Measurements from ENCODE around the gene GJB6. TPM values are rescaled to one million over a fixed set of nuclear protein-coding genes. Genes with fewer than 3 reads are reported as not detected.

The GJB6 gene
- total and polyA plus RNA-seq, 2 donors (not counting 1 experiment from before 2014, with no cell fraction given), result not detected

- no peak for TF ChIP-seq EZH2 (IDR thresholded peaks at IDR 0.05; ENCODE audit: borderline replicate concordance, insufficient read depth, low read depth, low read length, poor library complexity, severe bottlenecking)
- TF ChIP-seq, protein P1, sequence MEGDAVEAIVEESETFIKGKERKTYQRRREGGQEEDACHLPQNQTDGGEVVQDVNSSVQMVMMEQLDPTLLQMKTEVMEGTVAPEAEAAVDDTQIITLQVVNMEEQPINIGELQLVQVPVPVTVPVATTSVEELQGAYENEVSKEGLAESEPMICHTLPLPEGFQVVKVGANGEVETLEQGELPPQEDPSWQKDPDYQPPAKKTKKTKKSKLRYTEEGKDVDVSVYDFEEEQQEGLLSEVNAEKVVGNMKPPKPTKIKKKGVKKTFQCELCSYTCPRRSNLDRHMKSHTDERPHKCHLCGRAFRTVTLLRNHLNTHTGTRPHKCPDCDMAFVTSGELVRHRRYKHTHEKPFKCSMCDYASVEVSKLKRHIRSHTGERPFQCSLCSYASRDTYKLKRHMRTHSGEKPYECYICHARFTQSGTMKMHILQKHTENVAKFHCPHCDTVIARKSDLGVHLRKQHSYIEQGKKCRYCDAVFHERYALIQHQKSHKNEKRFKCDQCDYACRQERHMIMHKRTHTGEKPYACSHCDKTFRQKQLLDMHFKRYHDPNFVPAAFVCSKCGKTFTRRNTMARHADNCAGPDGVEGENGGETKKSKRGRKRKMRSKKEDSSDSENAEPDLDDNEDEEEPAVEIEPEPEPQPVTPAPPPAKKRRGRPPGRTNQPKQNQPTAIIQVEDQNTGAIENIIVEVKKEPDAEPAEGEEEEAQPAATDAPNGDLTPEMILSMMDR (IDR thresholded peaks at IDR 0.05), result no peak
- 70% methylated on average over 11 of the region's 16 CpGs for WGBS (ENCODE audit: insufficient coverage)
- Histone ChIP-seq H4K20me1 (ENCODE audit: control insufficient read depth, insufficient read depth, low read length, poor library complexity, severe bottlenecking) (no peaks in the 10 kb centered on the region), H3K9ac (ENCODE audit: low read length) (no peak overlapping the region), H3K4me3 (ENCODE audit: control extremely low read depth in 1 of 5, extremely low read depth in 1 of 5, insufficient read depth in 1 of 5, low read depth in 2 of 5, low read length in 4 of 5) (no peak overlapping the region), H3K36me3 (replicated peaks in 1 of 2; ENCODE audit: control extremely low read depth in 1 of 2, control insufficient read depth in 1 of 2, extremely low read depth in 1 of 2, insufficient read depth in 2 of 2, low read length in 1 of 2) (no peaks in the 10 kb centered on the region), H3K4me2 (replicated peaks; ENCODE audit: low read depth, low read length, poor library complexity, severe bottlenecking) (no peak overlapping the region), H3K9me3 (ENCODE audit: control extremely low read depth in 1 of 3, control insufficient read depth in 2 of 3, insufficient read depth in 1 of 3, low read length in 2 of 3) (peaks cover 0 to 3% (median 0%) of the 10 kb centered on the region in 3 donors), H3K27ac (ENCODE audit: low read length in 2 of 2) (no peak overlapping the region), H3K4me1 (ENCODE audit: control insufficient read depth in 2 of 2, insufficient read depth in 2 of 2, low read length in 2 of 2) (no peaks in the 10 kb centered on the region), H2AFZ (ENCODE audit: insufficient read depth, low read depth, low read length, poor library complexity, severe bottlenecking) (no peak overlapping the region), H3K27me3 (replicated peaks in 1 of 4; ENCODE audit: control extremely low read depth in 1 of 4, control insufficient read depth in 3 of 4, insufficient read depth in 4 of 4, low read length in 3 of 4) (peaks cover 0 to 11% (median 8%) of the 10 kb centered on the region in 4 experiments), H3K79me2 (ENCODE audit: control insufficient read depth, insufficient read depth, low read length) (no peaks in the 10 kb centered on the region)
- peaks cover 37% of the 10 kb centered on the region for H3K27me3 Mint-ChIP-seq
- H3K4me1 Mint-ChIP-seq, result no peaks in the 10 kb centered on the region
- CTCF ChIA-PET, result interaction anchor here (0.6 kb wide), 1 partner anchor 9 kb away, joined by 3 read pairs; no protein-coding TSS in a partner anchor
- DNase-seq (no peak), ATAC-seq (ENCODE audit: low read depth) (no peak)
- POLR2A ChIA-PET, result no interaction called here
- no peak overlapping the region for H3K27ac Mint-ChIP-seq
- intact Hi-C loops (cut with micrococcal nuclease), result no loop called here
- H3K4me3 Mint-ChIP-seq, result no peak overlapping the region
- H3K9me3 Mint-ChIP-seq (ENCODE audit: insufficient read depth), result peaks cover under 1% of the 10 kb centered on the region
Measured at GRCh38 chr13:20206698-20207235, 25.4 kb downstream of the GJB6 start.

DNA sequence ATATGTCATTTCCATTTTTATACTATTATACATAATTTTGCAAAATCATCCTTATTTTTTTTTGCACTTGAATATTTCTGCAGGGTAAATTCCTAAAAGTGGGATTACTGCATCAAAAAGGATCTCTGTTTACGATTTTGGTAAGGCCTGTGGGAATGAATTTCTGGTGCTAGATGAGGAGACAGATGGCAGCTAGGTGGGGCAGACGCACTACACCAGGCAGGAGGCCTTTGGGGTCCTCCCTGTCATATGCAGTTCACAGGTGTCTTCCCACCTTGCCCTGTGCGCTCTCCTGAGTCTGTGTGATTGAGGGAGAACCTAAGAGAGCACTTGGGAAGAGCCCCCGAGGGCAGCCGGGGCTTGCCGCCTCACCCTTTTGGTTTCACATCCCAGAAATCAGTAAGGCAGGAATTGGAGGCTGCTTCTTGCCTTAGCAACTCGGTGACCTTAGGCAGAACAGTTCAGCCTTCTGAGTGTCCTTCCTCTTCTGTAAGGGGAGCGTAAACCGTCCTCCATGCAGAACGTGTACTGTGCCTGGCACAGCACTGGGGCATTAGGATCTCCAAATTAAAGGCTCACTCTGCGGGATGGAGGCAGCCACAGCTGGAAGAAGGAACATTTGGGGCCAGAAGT lies 25.9 kb downstream of the GJB6 start:
- POLR2A ChIA-PET, result no interaction called here
- DNase-seq, result no peak
- H3K27ac Mint-ChIP-seq, result no peak overlapping the region
- intact Hi-C loops (cut with micrococcal nuclease), result no loop called here
- ATAC-seq (ENCODE audit: low read depth), result no peak
- H3K4me3 ChIP-seq (ENCODE audit: control extremely low read depth in 1 of 5, extremely low read depth in 1 of 5, insufficient read depth in 1 of 5, low read depth in 2 of 5, low read length in 4 of 5), result no peak overlapping the region
- H3K4me2 ChIP-seq (replicated peaks; ENCODE audit: low read depth, low read length, poor library complexity, severe bottlenecking), result no peak overlapping the region
- TF ChIP-seq, protein P1 (IDR thresholded peaks at IDR 0.05), result no peak
- no peak for TF ChIP-seq EZH2 (IDR thresholded peaks at IDR 0.05; ENCODE audit: borderline replicate concordance, insufficient read depth, low read depth, low read length, poor library complexity, severe bottlenecking)
- no peaks in the 10 kb centered on the region for H3K36me3 ChIP-seq (replicated peaks in 1 of 2; ENCODE audit: control extremely low read depth in 1 of 2, control insufficient read depth in 1 of 2, extremely low read depth in 1 of 2, insufficient read depth in 2 of 2, low read length in 1 of 2)
- peaks cover 0 to 6% (median 0%) of the 10 kb centered on the region in 3 donors for H3K9me3 ChIP-seq (ENCODE audit: control extremely low read depth in 1 of 3, control insufficient read depth in 2 of 3, insufficient read depth in 1 of 3, low read length in 2 of 3)
- no peaks in the 10 kb centered on the region for H3K4me1 Mint-ChIP-seq
- H2AFZ ChIP-seq (ENCODE audit: insufficient read depth, low read depth, low read length, poor library complexity, severe bottlenecking), result no peak overlapping the region
- no peak overlapping the region for H3K9ac ChIP-seq (ENCODE audit: low read length)
- no peak overlapping the region for H3K4me3 Mint-ChIP-seq
- CTCF ChIA-PET, result interaction anchor here (1.3 kb wide), 1 partner anchor 11 kb away, joined by 4 read pairs; no protein-coding TSS in a partner anchor
- peaks cover 0 to 14% (median 8%) of the 10 kb centered on the region in 4 experiments for H3K27me3 ChIP-seq (replicated peaks in 1 of 4; ENCODE audit: control extremely low read depth in 1 of 4, control insufficient read depth in 3 of 4, insufficient read depth in 4 of 4, low read length in 3 of 4)
- peaks cover 40% of the 10 kb centered on the region for H3K27me3 Mint-ChIP-seq
- no peak overlapping the region for H3K27ac ChIP-seq (ENCODE audit: low read length in 2 of 2)
- H3K4me1 ChIP-seq (ENCODE audit: control insufficient read depth in 2 of 2, insufficient read depth in 2 of 2, low read length in 2 of 2), result no peaks in the 10 kb centered on the region
- peaks cover 3% of the 10 kb centered on the region for H3K9me3 Mint-ChIP-seq (ENCODE audit: insufficient read depth)
- H4K20me1 ChIP-seq (ENCODE audit: control insufficient read depth, insufficient read depth, low read length, poor library complexity, severe bottlenecking), result no peaks in the 10 kb centered on the region
- H3K79me2 ChIP-seq (ENCODE audit: control insufficient read depth, insufficient read depth, low read length), result no peaks in the 10 kb centered on the region
- WGBS (ENCODE audit: insufficient coverage), result 84% methylated on average over 10 of the region's 11 CpGs
